Stimulated activated naive CD8-positive, alpha-beta T cell treated with anti-CD3 and anti-CD28 coated beads, Interleukin-15, amount 100 ng/mL, for 72 hours (primary cell): ENCODE measurements around the gene TRIM26.

Experiments
- ATAC-seq: fragments of 150-1000 bp; cut with Tn5 transposase; 2 replicates; pipeline ENCODE4 v1.10.0; 2021; ENCODE audit warnings: mild to moderate bottlenecking, moderate library complexity
- DNase-seq, 2 donors: peaks; one replicate each; pipeline ENCODE4 v3.0.0; 2021 to 2022
- H3K27ac Mint-ChIP-seq, 2 donors: one replicate each; pipeline ENCODE4 v1.8.0; 2022; ENCODE audit warnings: mild to moderate bottlenecking in 2 of 2, mixed read lengths in 2 of 2, moderate library complexity in 2 of 2
- H3K27me3 Mint-ChIP-seq: one replicate; pipeline ENCODE4 v1.8.0; 2022; ENCODE audit warnings: mixed read lengths
- H3K4me1 Mint-ChIP-seq: one replicate; pipeline ENCODE4 v1.8.0; 2022; ENCODE audit warnings: mild to moderate bottlenecking, mixed read lengths
- H3K4me3 Mint-ChIP-seq, 2 donors: one replicate each; pipeline ENCODE4 v1.8.0; 2022; ENCODE audit warnings: mild to moderate bottlenecking in 2 of 2, mixed read lengths in 2 of 2, moderate library complexity in 1 of 2
- H3K9me3 Mint-ChIP-seq, 2 donors: one replicate each; pipeline ENCODE4 v1.8.0; 2022; ENCODE audit warnings: mixed read lengths in 2 of 2

TRIM26 gene

GRCh38 chr6:30219244-30219643, 6.0 kb upstream of the TRIM26 start:
- no peaks in the 10 kb centered on the region for H3K27me3 Mint-ChIP-seq
- ATAC-seq (peak; percentile 56), DNase-seq (peak; percentile 39 to 45)
- peaks cover 15% of the 10 kb centered on the region in 2 donors for H3K9me3 Mint-ChIP-seq
- no peak overlapping the region for H3K4me3 Mint-ChIP-seq
- peaks cover 23% of the 10 kb centered on the region for H3K4me1 Mint-ChIP-seq
- no peak overlapping the region for H3K27ac Mint-ChIP-seq

DNA sequence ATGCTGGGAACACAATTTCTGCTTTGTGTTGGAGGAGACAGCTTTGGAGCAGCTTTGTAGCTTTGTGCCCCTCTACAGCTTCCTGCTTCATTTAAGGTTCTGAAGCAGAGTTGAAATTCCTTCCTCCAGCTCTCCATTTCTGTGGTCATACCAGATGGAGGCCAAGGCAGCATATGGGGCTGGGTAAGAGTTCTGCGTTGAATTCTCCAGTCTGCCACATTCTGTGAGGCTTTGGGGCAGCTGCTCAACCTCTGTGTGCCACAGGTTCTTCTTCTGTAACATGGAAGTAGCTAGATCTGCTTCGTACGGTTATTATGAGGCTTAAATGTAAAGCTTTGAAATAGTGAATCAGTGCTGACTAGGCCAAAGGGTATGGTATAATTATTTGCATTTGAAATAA, 2.9 kb upstream of the TRIM26 start:
- no peak for ATAC-seq
- Mint-ChIP-seq H3K4me3 (no peak overlapping the region), H3K27ac (no peak overlapping the region), H3K9me3 (no peaks in the 10 kb centered on the region), H3K4me1 (peaks cover 40% of the 10 kb centered on the region), H3K27me3 (no peaks in the 10 kb centered on the region)
- no peak for DNase-seq

GRCh38 chr6:30214657-30214982, 1.4 kb upstream of the TRIM26 start:
- H3K27ac Mint-ChIP-seq = peak overlapping the region; percentile 99
- DNase-seq = no peak
- H3K4me1 Mint-ChIP-seq = peaks cover 53% of the 10 kb centered on the region
- H3K9me3 Mint-ChIP-seq = no peaks in the 10 kb centered on the region
- no peaks in the 10 kb centered on the region for H3K27me3 Mint-ChIP-seq
- no peak for ATAC-seq
- H3K4me3 Mint-ChIP-seq = peak overlapping the region; percentile 87 to 100

- DNase-seq (peak; percentile 72 to 81), ATAC-seq (peak; percentile 80)
- H3K27me3 Mint-ChIP-seq = no peaks in the 10 kb centered on the region
- no peaks in the 10 kb centered on the region for H3K9me3 Mint-ChIP-seq
- peak overlapping the region; percentile 87 to 100 for H3K4me3 Mint-ChIP-seq
- H3K27ac Mint-ChIP-seq = peak overlapping the region; percentile 99
- H3K4me1 Mint-ChIP-seq = peaks cover 50% of the 10 kb centered on the region
Observed at GRCh38 chr6:30213957-30214656, 901 bp upstream of the TRIM26 start.

- H3K9me3 Mint-ChIP-seq = no peaks in the 10 kb centered on the region
- peak overlapping the region; percentile 87 to 100 for H3K4me3 Mint-ChIP-seq
- H3K4me1 Mint-ChIP-seq = peaks cover 54% of the 10 kb centered on the region
Observed at GRCh38 chr6:30213667-30213956, 406 bp upstream of the TRIM26 start.

GRCh38 chr6:30211899-30212298, 1.3 kb downstream of the TRIM26 start:
- Mint-ChIP-seq H3K4me3 (peak overlapping the region; percentile 87 to 100), H3K4me1 (peaks cover 71% of the 10 kb centered on the region), H3K27me3 (no peaks in the 10 kb centered on the region), H3K27ac (peak overlapping the region in 1 of 2 donors; percentile 99), H3K9me3 (no peaks in the 10 kb centered on the region)
- no peak for ATAC-seq
- no peak for DNase-seq

More at GRCh38 chr6:30213667-30213956, 406 bp upstream of the TRIM26 start:
- DNase-seq (no peak), ATAC-seq (no peak)
- H3K27ac Mint-ChIP-seq = peak overlapping the region; percentile 99
- no peaks in the 10 kb centered on the region for H3K27me3 Mint-ChIP-seq

DNA sequence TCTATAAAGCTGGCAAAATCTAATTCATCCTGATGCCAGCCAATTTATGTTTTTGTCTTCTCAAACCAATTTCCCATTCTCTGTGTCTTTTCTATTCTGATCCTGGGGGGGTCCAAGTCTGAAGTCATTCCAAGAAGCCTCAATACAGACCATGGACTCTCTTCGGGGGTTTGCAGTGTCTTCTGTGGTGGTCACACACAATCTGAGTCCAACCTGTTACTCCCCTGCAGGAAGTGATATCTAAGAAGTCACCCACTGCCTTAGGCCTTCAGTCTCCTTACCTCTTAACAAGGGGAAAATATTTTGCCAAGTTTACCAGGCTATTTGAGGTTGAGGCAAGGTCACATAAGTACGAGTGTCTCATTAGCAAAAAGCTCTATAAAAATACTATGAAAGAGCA, 1.9 kb downstream of the TRIM26 start:
- ATAC-seq (no peak), DNase-seq (no peak)
- H3K4me1 Mint-ChIP-seq = peaks cover 77% of the 10 kb centered on the region
- H3K27me3 Mint-ChIP-seq = no peaks in the 10 kb centered on the region
- H3K27ac Mint-ChIP-seq = peak overlapping the region; percentile 36 to 55
- peak overlapping the region; percentile 87 to 100 for H3K4me3 Mint-ChIP-seq
- H3K9me3 Mint-ChIP-seq = no peaks in the 10 kb centered on the region

DNA sequence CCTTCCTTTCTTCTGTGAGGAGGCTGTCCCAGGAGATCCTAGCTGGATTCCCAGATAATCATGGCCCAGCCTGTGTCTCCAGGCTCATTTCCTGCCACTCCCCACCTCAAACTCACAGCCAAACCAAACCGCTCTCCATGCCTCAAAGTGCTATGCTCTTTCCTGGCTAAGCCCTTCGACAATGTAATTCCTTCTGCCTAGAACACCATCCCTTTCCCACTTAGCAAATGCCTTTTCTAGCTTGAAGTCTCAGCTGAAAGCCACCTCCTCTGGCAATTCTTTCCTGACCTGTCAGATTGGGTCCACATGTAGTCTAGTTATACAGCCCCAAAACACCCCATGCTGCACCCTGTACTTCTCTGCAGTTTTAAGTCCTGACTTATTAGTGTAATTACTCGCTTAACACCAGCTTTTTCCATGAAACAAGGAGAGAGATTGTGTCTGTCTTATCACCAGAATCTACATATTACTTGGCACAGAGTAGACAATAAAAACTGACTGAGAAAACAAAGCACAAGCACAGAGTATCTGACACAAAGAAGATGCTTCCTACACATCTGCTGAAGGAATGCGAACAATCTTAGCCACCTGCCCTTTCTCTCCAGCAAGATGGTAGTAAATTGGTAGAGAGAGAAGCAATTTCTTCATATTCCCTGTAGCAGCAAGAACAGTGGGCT, 5.4 kb downstream of the TRIM26 start:
- Mint-ChIP-seq H3K27ac (no peak overlapping the region), H3K27me3 (no peaks in the 10 kb centered on the region), H3K4me1 (peaks cover 83% of the 10 kb centered on the region), H3K4me3 (no peak overlapping the region), H3K9me3 (no peaks in the 10 kb centered on the region)
- ATAC-seq (no peak), DNase-seq (no peak)

- Mint-ChIP-seq H3K9me3 (no peaks in the 10 kb centered on the region), H3K27ac (no peak overlapping the region), H3K4me3 (no peak overlapping the region), H3K27me3 (no peaks in the 10 kb centered on the region), H3K4me1 (peaks cover 79% of the 10 kb centered on the region)
- ATAC-seq (no peak), DNase-seq (no peak)
Observed at GRCh38 chr6:30206799-30207618, 6.2 kb downstream of the TRIM26 start.

DNA sequence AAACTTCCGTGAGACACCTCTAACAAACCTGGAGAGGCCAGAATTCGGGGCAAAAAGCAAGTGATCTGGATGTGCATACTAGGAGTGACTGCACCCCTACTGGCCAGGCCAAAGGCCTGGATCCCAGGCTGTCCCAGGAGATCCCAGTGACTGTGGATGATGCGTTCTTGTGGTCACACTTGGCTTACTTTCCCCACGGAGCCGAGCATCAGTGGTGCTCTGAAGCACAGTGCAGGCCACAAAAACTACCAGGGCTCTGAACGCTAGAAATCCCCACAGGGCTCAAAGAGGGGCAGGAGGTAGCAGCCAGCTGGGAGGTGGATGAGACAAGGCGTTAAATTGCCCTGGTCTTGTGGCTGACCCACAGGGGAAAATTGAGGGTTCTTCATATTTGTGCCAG, 7.1 kb downstream of the TRIM26 start:
- DNase-seq (no peak), ATAC-seq (no peak)
- Mint-ChIP-seq H3K27ac (no peak overlapping the region), H3K9me3 (no peaks in the 10 kb centered on the region), H3K27me3 (no peaks in the 10 kb centered on the region), H3K4me1 (peaks cover 70% of the 10 kb centered on the region), H3K4me3 (no peak overlapping the region)

GRCh38 chr6:30204116-30204515, 9.1 kb downstream of the TRIM26 start:
- ATAC-seq (no peak), DNase-seq (no peak)
- Mint-ChIP-seq H3K9me3 (no peaks in the 10 kb centered on the region), H3K4me3 (no peak overlapping the region), H3K4me1 (peaks cover 58% of the 10 kb centered on the region), H3K27ac (no peak overlapping the region), H3K27me3 (no peaks in the 10 kb centered on the region)

- DNase-seq (no peak), ATAC-seq (no peak)
- H3K4me1 Mint-ChIP-seq = peaks cover 47% of the 10 kb centered on the region
- no peak overlapping the region for H3K27ac Mint-ChIP-seq
- no peaks in the 10 kb centered on the region for H3K9me3 Mint-ChIP-seq
- H3K4me3 Mint-ChIP-seq = no peak overlapping the region
- no peaks in the 10 kb centered on the region for H3K27me3 Mint-ChIP-seq
Observed at GRCh38 chr6:30202366-30202765, 10.8 kb downstream of the TRIM26 start.

GRCh38 chr6:30200551-30201281, 12.5 kb downstream of the TRIM26 start:
- DNase-seq = no peak
- Mint-ChIP-seq H3K27ac (peak overlapping the region; percentile 6 to 81), H3K27me3 (no peaks in the 10 kb centered on the region), H3K4me1 (peaks cover 40% of the 10 kb centered on the region), H3K4me3 (no peak overlapping the region), H3K9me3 (no peaks in the 10 kb centered on the region)
- no peak for ATAC-seq

DNA sequence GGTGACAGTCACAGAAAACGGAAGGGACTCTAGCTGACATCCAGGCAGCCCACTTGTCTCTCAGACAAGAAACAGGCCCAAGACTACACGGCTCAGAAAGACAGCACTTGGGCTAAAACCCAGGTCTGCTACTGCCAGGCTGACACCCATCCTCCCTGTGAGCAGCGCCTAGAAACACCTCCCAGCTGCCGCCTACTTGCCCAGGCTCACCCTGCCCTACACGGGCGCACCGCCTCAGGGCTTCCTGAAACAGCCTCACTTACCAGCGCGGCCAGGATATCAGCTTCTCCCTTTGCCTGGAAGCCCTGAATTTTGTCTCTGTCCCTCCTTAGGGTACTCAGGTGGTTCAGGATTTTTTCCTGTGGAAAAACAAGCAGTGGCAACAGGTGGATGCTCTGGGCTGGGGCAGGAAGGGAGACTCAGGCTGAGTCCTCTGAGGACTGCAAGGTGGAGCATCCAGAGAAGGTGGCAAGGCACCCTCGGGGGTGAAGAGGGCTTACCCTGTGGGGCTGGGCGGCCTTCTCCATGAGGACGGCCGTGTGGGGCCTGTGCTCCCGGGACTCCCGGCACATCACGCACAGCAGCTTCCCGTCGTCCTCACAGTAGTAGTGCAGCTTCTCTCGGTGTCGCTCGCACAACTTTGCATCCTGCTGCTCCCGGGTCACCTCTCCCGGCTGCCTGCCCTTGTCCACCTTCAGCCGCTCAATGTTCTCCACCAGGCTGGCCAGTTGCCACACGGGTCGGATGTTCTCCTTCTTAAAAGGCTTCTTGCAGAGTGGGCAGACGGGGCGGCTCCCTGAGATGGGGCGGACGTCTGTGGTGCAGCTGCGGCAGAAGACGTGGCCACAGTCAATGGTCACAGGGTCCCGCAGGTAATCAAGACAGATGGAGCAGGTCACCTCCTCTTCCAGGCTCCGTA, 14.8 kb downstream of the TRIM26 start:
- H3K4me3 Mint-ChIP-seq = no peak overlapping the region
- ATAC-seq (no peak), DNase-seq (no peak)
- peak overlapping the region in 1 of 2 donors; percentile 42 for H3K27ac Mint-ChIP-seq
- H3K9me3 Mint-ChIP-seq = no peaks in the 10 kb centered on the region
- peaks cover 31% of the 10 kb centered on the region for H3K4me1 Mint-ChIP-seq
- no peaks in the 10 kb centered on the region for H3K27me3 Mint-ChIP-seq

DNA sequence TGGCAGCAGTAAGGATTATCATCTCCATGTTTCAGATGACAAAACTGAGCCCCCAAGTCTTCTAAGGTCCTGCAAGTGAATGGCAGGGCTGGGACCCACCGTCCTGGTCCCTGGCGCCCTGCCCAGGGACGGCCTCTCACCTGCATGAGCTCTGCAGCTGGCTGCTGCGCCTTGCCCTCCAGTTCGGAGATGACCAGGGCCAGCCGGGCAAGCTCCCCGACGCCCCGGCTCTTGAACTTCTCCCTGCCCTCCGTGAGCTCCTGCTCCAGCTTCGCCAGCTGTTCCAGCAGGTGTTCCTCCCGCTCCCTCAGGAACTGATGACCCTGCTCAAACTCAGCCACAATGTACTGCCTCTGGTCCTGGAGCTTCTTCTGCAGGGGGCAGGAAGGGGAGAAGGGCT, 16.8 kb downstream of the TRIM26 start:
- H3K9me3 Mint-ChIP-seq = no peaks in the 10 kb centered on the region
- no peak overlapping the region for H3K4me3 Mint-ChIP-seq
- DNase-seq (no peak), ATAC-seq (no peak)
- H3K27me3 Mint-ChIP-seq = no peaks in the 10 kb centered on the region
- peak overlapping the region in 1 of 2 donors; percentile 29 for H3K27ac Mint-ChIP-seq
- peaks cover 31% of the 10 kb centered on the region for H3K4me1 Mint-ChIP-seq
